ENCODE measurements around the gene USH2A.

GRCh38 chr1:215911406-215911968 lies 511.8 kb downstream of the USH2A start:
- TF ChIP-seq, protein P1, sequence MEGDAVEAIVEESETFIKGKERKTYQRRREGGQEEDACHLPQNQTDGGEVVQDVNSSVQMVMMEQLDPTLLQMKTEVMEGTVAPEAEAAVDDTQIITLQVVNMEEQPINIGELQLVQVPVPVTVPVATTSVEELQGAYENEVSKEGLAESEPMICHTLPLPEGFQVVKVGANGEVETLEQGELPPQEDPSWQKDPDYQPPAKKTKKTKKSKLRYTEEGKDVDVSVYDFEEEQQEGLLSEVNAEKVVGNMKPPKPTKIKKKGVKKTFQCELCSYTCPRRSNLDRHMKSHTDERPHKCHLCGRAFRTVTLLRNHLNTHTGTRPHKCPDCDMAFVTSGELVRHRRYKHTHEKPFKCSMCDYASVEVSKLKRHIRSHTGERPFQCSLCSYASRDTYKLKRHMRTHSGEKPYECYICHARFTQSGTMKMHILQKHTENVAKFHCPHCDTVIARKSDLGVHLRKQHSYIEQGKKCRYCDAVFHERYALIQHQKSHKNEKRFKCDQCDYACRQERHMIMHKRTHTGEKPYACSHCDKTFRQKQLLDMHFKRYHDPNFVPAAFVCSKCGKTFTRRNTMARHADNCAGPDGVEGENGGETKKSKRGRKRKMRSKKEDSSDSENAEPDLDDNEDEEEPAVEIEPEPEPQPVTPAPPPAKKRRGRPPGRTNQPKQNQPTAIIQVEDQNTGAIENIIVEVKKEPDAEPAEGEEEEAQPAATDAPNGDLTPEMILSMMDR (IDR thresholded peaks at IDR 0.05; ENCODE audit: borderline replicate concordance, extremely low read depth, low read length, poor library complexity, severe bottlenecking) = no peak
- no peak for TF ChIP-seq EZH2 (IDR thresholded peaks at IDR 0.05; ENCODE audit: borderline replicate concordance, low read depth, low read length, severe bottlenecking)

Measured in DND-41 (cell line).